Fibroblast of skin of left quadriceps (primary cell): ENCODE data around the gene CFAP299.
"Not testable (repeated sequence)": the region's sequence is repeated elsewhere in the genome, so short reads cannot be mapped to it uniquely, and the experiment has no call there.

Experiments used
- DNase-seq, 2 experiments: peaks; one replicate each; pipeline ENCODE4 v3.0.0-alpha.2; 2013; ENCODE audit warnings: low read depth in 2 of 2

Gene CFAP299

GRCh38 chr4:80608281-80608980, 272.9 kb downstream of the CFAP299 start:
- DNase-seq: peak; percentile 23 to 27

- no peak for DNase-seq
Observed at GRCh38 chr4:80610199-80610598, 274.7 kb downstream of the CFAP299 start.

GRCh38 chr4:80610845-80611677, 275.5 kb downstream of the CFAP299 start:
- DNase-seq: peak; percentile 43 to 45

GRCh38 chr4:80611678-80611979, 276.1 kb downstream of the CFAP299 start:
- no peak for DNase-seq

GRCh38 chr4:80613470-80613869, 277.9 kb downstream of the CFAP299 start:
- DNase-seq: no peak

- DNase-seq: no peak
Observed at GRCh38 chr4:80614319-80614718, 278.8 kb downstream of the CFAP299 start.

- no peak for DNase-seq
Observed at GRCh38 chr4:80615099-80615498, 279.6 kb downstream of the CFAP299 start.

- no peak for DNase-seq
Observed at GRCh38 chr4:80619070-80619674, 283.6 kb downstream of the CFAP299 start.

- no peak for DNase-seq
Observed at GRCh38 chr4:80631861-80632260, 296.3 kb downstream of the CFAP299 start.

GRCh38 chr4:80637190-80637589, 301.7 kb downstream of the CFAP299 start:
- DNase-seq: no peak

- no peak for DNase-seq
Observed at GRCh38 chr4:80646061-80646460, 310.5 kb downstream of the CFAP299 start.

- DNase-seq: peak in 1 of 2 experiments; percentile 3
Observed at GRCh38 chr4:80655662-80656061, 320.1 kb downstream of the CFAP299 start.

- DNase-seq: not testable (repeated sequence)
Observed at GRCh38 chr4:80670118-80670517, 334.6 kb downstream of the CFAP299 start.

GRCh38 chr4:80678413-80678812, 342.9 kb downstream of the CFAP299 start:
- no peak for DNase-seq

- no peak for DNase-seq
Observed at GRCh38 chr4:80680934-80681333, 345.4 kb downstream of the CFAP299 start.

GRCh38 chr4:80685214-80685613, 349.7 kb downstream of the CFAP299 start:
- DNase-seq: no peak

GRCh38 chr4:80687736-80688135, 352.2 kb downstream of the CFAP299 start:
- not testable (repeated sequence) for DNase-seq

GRCh38 chr4:80694171-80694570, 358.6 kb downstream of the CFAP299 start:
- no peak for DNase-seq

GRCh38 chr4:80705311-80705710, 369.8 kb downstream of the CFAP299 start:
- no peak for DNase-seq

- no peak for DNase-seq
Observed at GRCh38 chr4:80709082-80709869, 373.7 kb downstream of the CFAP299 start.

- DNase-seq: no peak
Observed at GRCh38 chr4:80710748-80711451, 375.4 kb downstream of the CFAP299 start.
